Measurements from ENCODE around the gene DGUOK. TPM values are rescaled to one million over a fixed set of nuclear protein-coding genes. Genes with fewer than 3 reads are reported as not detected.
A peak's percentile ranks its signal among the peaks of the same experiment; 100 is the strongest.

Gene DGUOK
- total RNA-seq, 1 donor, result 81.2 TPM

DNA sequence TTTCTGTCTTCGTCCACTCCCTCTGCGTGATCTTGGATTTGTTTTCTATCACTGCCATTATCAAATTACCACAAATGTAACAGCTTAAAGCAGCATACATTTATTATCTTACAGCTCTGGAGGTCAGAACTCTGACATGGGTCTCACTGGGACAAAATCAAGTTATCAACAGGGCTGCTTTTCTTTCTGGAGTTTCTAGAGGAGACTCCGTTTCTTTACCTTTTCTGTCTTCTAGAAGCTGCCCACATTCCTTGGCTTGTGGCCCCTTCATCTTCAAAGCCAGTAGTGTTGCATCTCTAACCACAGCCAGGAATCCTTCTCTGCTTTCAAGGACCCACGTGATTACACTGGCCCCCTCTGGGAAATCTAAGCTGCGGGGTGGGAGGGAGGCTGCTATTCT is 36.1 kb downstream of the DGUOK start:
- no peak overlapping the region for H3K4me3 ChIP-seq (ENCODE audit: low read depth, low read length)
- no peak for DNase-seq (ENCODE audit: low read depth)
- TF ChIP-seq, protein P1, sequence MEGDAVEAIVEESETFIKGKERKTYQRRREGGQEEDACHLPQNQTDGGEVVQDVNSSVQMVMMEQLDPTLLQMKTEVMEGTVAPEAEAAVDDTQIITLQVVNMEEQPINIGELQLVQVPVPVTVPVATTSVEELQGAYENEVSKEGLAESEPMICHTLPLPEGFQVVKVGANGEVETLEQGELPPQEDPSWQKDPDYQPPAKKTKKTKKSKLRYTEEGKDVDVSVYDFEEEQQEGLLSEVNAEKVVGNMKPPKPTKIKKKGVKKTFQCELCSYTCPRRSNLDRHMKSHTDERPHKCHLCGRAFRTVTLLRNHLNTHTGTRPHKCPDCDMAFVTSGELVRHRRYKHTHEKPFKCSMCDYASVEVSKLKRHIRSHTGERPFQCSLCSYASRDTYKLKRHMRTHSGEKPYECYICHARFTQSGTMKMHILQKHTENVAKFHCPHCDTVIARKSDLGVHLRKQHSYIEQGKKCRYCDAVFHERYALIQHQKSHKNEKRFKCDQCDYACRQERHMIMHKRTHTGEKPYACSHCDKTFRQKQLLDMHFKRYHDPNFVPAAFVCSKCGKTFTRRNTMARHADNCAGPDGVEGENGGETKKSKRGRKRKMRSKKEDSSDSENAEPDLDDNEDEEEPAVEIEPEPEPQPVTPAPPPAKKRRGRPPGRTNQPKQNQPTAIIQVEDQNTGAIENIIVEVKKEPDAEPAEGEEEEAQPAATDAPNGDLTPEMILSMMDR (IDR thresholded peaks at IDR 0.05; ENCODE audit: insufficient read depth, low read depth, low read length), result no peak

DNA sequence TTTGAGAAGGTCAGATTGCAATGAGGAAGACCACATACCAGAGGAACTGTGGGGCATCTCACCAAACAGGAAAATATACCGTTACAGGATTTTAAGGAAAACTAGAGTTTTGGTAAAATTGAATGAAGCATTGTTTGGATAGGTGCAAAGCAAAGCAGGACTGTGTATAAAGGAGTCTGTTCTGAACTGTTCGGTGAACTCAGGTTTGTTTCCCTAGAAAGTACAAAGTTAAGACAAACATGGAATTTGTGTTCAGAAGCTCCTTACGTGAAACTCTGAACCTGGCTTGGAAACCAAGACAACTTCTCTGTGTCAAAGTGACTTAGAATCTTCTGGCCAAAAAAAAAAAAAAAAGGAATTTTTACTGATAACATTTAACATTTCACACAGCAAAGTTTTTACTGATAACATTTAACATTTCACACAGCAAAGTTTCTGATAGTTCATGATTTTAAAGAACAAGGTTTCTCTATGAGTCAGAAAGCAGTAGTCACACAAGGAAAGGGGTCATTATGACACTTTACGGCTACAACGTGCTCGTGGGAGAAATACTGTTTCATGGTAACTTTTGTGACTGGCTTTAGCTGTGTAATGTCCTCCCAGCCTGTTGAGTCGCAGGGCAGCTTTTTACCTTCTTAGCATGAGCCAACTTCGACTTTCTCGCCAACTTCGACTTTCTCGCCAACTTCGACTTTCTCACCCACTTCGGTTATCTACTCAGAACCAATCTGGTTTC is 36.9 kb downstream of the DGUOK start:
- no peak overlapping the region for H3K4me3 ChIP-seq (ENCODE audit: low read depth, low read length)
- TF ChIP-seq, protein P1 (IDR thresholded peaks at IDR 0.05; ENCODE audit: insufficient read depth, low read depth, low read length), result no peak
- no peak for DNase-seq (ENCODE audit: low read depth)

DNA sequence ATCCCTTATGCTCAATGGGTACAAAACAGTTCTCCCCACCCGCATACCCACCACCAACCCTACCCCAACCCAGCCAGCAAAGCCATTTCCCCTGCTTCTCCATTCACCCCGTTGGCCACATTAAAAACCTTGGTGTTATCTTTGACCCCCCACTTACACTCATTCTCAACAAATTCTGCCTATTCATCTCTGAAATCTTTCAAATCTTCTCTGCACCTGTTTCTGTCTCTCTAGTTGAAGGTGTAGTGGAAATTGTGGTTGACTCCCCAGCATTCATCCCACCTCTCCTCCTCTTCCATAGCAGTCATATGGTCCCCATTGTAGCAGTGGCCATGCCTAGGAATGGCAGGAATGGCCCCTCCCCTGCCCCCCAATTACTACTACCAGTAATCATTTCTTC is 37.5 kb downstream of the DGUOK start:
- TF ChIP-seq, protein P1 (IDR thresholded peaks at IDR 0.05; ENCODE audit: insufficient read depth, low read depth, low read length), result no peak
- H3K4me3 ChIP-seq (ENCODE audit: low read depth, low read length), result no peak overlapping the region
- DNase-seq (ENCODE audit: low read depth), result no peak

DNA sequence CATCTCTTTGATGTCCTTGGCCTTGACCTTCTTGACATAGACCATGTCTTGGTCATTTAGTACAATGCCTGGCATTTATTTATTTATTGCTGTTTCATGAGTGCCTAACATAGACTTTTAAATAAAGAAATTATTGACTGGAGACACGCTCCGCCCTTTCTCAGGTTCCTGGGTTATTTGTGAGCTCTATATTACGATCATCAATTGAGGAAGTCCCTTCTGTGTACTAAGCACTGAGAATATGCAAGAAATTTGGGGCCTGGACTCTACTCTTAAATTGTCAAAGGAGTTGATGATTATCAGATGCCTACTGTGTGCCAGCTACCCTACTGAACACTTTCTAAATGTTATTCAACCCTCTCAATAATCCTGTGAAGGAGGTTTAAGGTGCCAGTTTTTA is 38.4 kb downstream of the DGUOK start:
- no peak for DNase-seq (ENCODE audit: low read depth)
- TF ChIP-seq, protein P1 (IDR thresholded peaks at IDR 0.05; ENCODE audit: insufficient read depth, low read depth, low read length), result no peak
- H3K4me3 ChIP-seq (ENCODE audit: low read depth, low read length), result no peak overlapping the region

DNA sequence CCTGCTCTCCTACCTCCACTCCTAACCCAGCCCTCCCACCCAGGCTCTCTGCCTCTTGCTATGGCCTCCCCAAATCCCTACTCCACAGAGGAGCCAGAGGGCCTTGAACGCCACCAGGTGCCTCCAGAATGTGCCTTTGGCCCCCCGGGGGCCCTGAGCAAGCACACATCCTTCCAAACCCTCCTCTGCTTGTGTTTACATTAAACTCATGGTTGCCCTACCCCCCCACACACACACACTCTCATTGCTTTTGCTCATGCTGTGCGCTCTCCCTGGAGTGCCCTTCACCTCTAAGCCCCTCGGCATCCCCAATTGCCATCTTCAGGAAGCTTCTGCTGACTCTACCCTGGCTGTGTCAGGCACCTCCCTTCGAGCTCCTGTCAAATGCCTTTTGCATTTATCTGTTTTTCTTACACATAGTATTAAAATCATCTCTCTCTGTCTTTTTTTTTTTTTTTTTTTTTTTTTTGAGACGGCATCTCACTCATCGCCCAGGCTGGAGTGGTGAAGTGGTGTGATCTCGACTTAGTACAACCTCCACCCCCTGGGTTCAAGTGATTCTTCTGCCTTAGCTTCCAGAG is 41.8 kb downstream of the DGUOK start:
- no peak overlapping the region for H3K4me3 ChIP-seq (ENCODE audit: low read depth, low read length)
- DNase-seq (ENCODE audit: low read depth), result no peak
- TF ChIP-seq, protein P1 (IDR thresholded peaks at IDR 0.05; ENCODE audit: insufficient read depth, low read depth, low read length), result no peak

DNA sequence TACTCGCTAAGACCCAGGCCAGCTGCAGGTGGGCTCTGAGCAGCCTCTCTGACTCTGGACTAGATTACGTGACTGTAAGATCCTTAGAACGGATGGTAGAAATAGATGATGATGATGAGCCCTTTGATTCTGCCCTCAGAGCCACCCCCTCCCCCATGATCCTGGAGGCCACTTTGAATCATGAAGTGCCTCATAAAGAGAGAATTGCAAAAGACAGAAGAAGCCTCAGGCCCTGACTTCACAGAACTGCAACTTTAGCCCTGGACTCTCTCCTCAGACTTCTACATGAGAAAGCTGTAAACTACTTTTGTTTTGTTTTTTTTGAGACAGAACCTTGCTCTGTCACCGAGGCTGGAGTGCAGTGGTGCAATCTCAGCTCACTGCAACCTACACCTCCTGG is 42.7 kb downstream of the DGUOK start:
- no peak overlapping the region for H3K4me3 ChIP-seq (ENCODE audit: low read depth, low read length)
- TF ChIP-seq, protein P1 (IDR thresholded peaks at IDR 0.05; ENCODE audit: insufficient read depth, low read depth, low read length), result no peak
- DNase-seq (ENCODE audit: low read depth), result peak; percentile 75

Data from fibroblast of villous mesenchyme (primary cell).